ENCODE measurements around the gene LYPD5.

LYPD5 gene

GRCh38 chr19:43782689-43783231 lies 19.5 kb downstream of the LYPD5 start:
- no peak overlapping the region for H3K4me3 Mint-ChIP-seq
- peaks cover 5% of the 10 kb centered on the region for H3K4me1 Mint-ChIP-seq
- no peaks in the 10 kb centered on the region for H3K36me3 Mint-ChIP-seq (ENCODE audit: low read depth)
- no peak for TF ChIP-seq CTCF (IDR thresholded peaks at IDR 0.05; ENCODE audit: unreplicated experiment in 3 of 3)
- H3K27ac Mint-ChIP-seq, result no peak overlapping the region
- peaks cover 8% of the 10 kb centered on the region for H3K27me3 Mint-ChIP-seq (ENCODE audit: low read depth)
- no peaks in the 10 kb centered on the region for H3K9me3 Mint-ChIP-seq

GRCh38 chr19:43782311-43782660 lies 20.0 kb downstream of the LYPD5 start:
- Mint-ChIP-seq H3K9me3 (no peaks in the 10 kb centered on the region), H3K27ac (no peak overlapping the region), H3K4me3 (no peak overlapping the region), H3K27me3 (ENCODE audit: low read depth) (peaks cover 10% of the 10 kb centered on the region), H3K4me1 (peaks cover 7% of the 10 kb centered on the region), H3K36me3 (ENCODE audit: low read depth) (no peaks in the 10 kb centered on the region)
- no peak for TF ChIP-seq CTCF (IDR thresholded peaks at IDR 0.05; ENCODE audit: unreplicated experiment in 3 of 3)

GRCh38 chr19:43781630-43782310 lies 20.5 kb downstream of the LYPD5 start:
- H3K27me3 Mint-ChIP-seq (ENCODE audit: low read depth), result peaks cover 13% of the 10 kb centered on the region
- H3K27ac Mint-ChIP-seq, result no peak overlapping the region
- H3K4me3 Mint-ChIP-seq, result no peak overlapping the region
- H3K36me3 Mint-ChIP-seq (ENCODE audit: low read depth), result no peaks in the 10 kb centered on the region
- H3K9me3 Mint-ChIP-seq, result no peaks in the 10 kb centered on the region
- no peak for TF ChIP-seq CTCF (IDR thresholded peaks at IDR 0.05; ENCODE audit: unreplicated experiment in 3 of 3)
- H3K4me1 Mint-ChIP-seq, result peaks cover 10% of the 10 kb centered on the region

GRCh38 chr19:43780706-43781525 lies 21.3 kb downstream of the LYPD5 start, which contains the start of gene KCNN4:
Gene KCNN4, minus strand, starts transcription at chr19:43780973. Its CDS starts 112 bp downstream, at chr19:43780861.
- H3K4me1 Mint-ChIP-seq, result peaks cover 10% of the 10 kb centered on the region
- TF ChIP-seq CTCF (IDR thresholded peaks at IDR 0.05; ENCODE audit: unreplicated experiment in 3 of 3), result no peak

GRCh38 chr19:43779820-43780219 lies 22.4 kb downstream of the LYPD5 start:
- Mint-ChIP-seq H3K9me3 (no peaks in the 10 kb centered on the region), H3K4me1 (peaks cover 12% of the 10 kb centered on the region), H3K27me3 (ENCODE audit: low read depth) (peaks cover 25% of the 10 kb centered on the region), H3K4me3 (no peak overlapping the region), H3K36me3 (ENCODE audit: low read depth) (no peaks in the 10 kb centered on the region), H3K27ac (no peak overlapping the region)
- TF ChIP-seq CTCF (IDR thresholded peaks at IDR 0.05; ENCODE audit: unreplicated experiment in 3 of 3), result no peak

More at GRCh38 chr19:43780706-43781525, 21.3 kb downstream of the LYPD5 start, which contains the start of gene KCNN4:
- Mint-ChIP-seq H3K4me3 (no peak within 1 kb of the TSS), H3K27me3 (ENCODE audit: low read depth) (peaks cover 14% of the 10 kb centered on the region), H3K27ac (no peak within 1 kb of the TSS), H3K36me3 (ENCODE audit: low read depth) (no peaks in the 10 kb centered on the region), H3K9me3 (no peaks in the 10 kb centered on the region)
